PFSK-1 (cell line): ENCODE results near the gene KRTAP19-3.

ENCODE experiments used
- FOXP2 ChIP-seq: optimal IDR thresholded peaks from 2 replicates; pipeline ENCODE3; 2011; ENCODE audit warnings: borderline replicate concordance, control low read depth, inconsistent platforms; ENCODE audit not compliant: insufficient read depth; ENCODE audit errors: extremely low read length, extremely low read depth
- POLR2AphosphoS5 ChIP-seq: IDR thresholded peaks from 2 replicates; pipeline ENCODE4 v1.6.1; 2012; ENCODE audit warnings: low read depth, mild to moderate bottlenecking, control low read depth, low read length, moderate library complexity
- REST ChIP-seq, 2 experiments: IDR thresholded peaks; 2 replicates each; pipeline versions ENCODE4 v1.6.1 to v1.8.0; 2011 to 2012; ENCODE audit warnings: low read depth in 2 of 2, low read length in 2 of 2, control low read depth in 1 of 2, inconsistent platforms in 1 of 2, mild to moderate bottlenecking in 1 of 2, moderate library complexity in 1 of 2; ENCODE audit not compliant: insufficient read depth in 1 of 2
- SIN3A ChIP-seq: IDR thresholded peaks from 2 replicates; pipeline ENCODE4 v1.6.1; 2012; ENCODE audit warnings: mild to moderate bottlenecking, low read length, moderate library complexity, borderline replicate concordance; ENCODE audit not compliant: insufficient read depth
- TAF1 ChIP-seq: IDR thresholded peaks from 2 replicates; pipeline ENCODE4 v1.6.1; 2012; ENCODE audit warnings: low read length, control low read depth, borderline replicate concordance; ENCODE audit not compliant: insufficient read depth

KRTAP19-3 gene

GRCh38 chr21:30487336-30487735 lies 4.5 kb downstream of the KRTAP19-3 start, which contains the start of gene KRTAP19-2:
KRTAP19-2 (minus strand) TSS chr21:30487436; CDS start chr21:30487348, 88 bp downstream.
- no peak for TF ChIP-seq TAF1
- TF ChIP-seq REST (IDR thresholded peaks at IDR 0.05; ENCODE audit: insufficient read depth in 1 of 2, low read depth in 2 of 2, low read length in 2 of 2), result no peak
- no peak for TF ChIP-seq POLR2AphosphoS5
- TF ChIP-seq FOXP2, result no peak
- no peak for TF ChIP-seq SIN3A

DNA sequence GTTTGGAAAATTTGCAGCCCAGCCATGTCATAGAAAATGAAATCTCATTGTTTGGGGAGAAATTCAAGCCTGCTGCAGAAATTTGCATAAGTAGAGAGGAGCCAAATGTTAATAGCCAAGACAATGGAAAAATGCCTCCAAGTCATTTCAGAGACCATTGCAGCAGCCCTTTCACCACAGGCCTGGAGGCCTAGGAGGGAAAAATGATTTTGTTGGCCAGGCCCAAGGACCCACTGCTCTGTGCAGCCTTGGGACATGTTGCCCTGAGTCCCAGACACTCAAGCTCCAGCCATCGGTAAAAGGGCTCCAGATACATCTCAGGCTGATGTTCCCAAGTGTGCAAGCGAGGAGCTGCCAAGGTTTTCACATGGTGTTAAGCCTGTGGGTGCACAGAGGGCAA lies 5.6 kb downstream of the KRTAP19-3 start:
- no peak for TF ChIP-seq POLR2AphosphoS5
- no peak for TF ChIP-seq REST (IDR thresholded peaks at IDR 0.05; ENCODE audit: insufficient read depth in 1 of 2, low read depth in 2 of 2, low read length in 2 of 2)
- no peak for TF ChIP-seq FOXP2
- TF ChIP-seq SIN3A, result no peak
- TF ChIP-seq TAF1, result no peak

GRCh38 chr21:30482130-30482529 lies 9.7 kb downstream of the KRTAP19-3 start:
- TF ChIP-seq FOXP2 (no peak), REST (IDR thresholded peaks at IDR 0.05; ENCODE audit: insufficient read depth in 1 of 2, low read depth in 2 of 2, low read length in 2 of 2) (no peak), SIN3A (no peak), POLR2AphosphoS5 (no peak), TAF1 (no peak)

DNA sequence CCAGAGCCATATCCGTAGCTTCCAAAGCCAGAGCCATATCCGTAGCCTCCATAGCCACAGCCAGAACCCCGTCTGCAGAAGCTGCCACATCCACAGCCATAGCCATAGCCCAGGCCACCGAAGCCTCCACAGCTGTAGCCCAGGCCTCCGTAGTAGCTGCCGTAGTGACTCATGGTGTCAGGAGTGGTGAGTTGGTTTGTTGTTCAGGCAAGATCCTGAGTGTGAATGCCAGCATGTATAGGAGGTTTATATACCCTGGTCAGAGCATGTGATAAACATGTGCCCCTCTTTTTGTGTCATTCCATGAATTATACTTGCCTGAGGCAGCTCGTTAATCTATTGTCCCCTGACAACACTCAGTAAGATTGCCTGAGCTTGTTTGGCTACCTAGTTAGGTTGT lies 11.7 kb downstream of the KRTAP19-3 start, which contains the start of gene KRTAP19-1:
TSS of gene KRTAP19-1 (minus strand) at position 223 of the 400 bp plus-strand sequence. CDS start at position 173, 50 bp downstream.
- TF ChIP-seq SIN3A, result no peak
- no peak for TF ChIP-seq POLR2AphosphoS5
- no peak for TF ChIP-seq REST (IDR thresholded peaks at IDR 0.05; ENCODE audit: insufficient read depth in 1 of 2, low read depth in 2 of 2, low read length in 2 of 2)
- no peak for TF ChIP-seq FOXP2
- TF ChIP-seq TAF1, result no peak
